Sigmoid colon (tissue), 7 donors: Measurements from ENCODE around the gene TDRD7. TPM values are rescaled to one million over a fixed set of nuclear protein-coding genes. Genes with fewer than 3 reads are reported as not detected.

Source experiments
- DNase-seq: peaks from one replicate; pipeline ENCODE4 v3.0.0-alpha.2; 2019
- H3K27ac ChIP-seq, 4 donors: fragments of 200-600 bp; sonication (generic); one replicate each; pipeline ENCODE4 v1.5.1; 2016 to 2019; ENCODE audit warnings: mild to moderate bottlenecking in 1 of 4
- H3K27me3 ChIP-seq, 3 donors: fragments of 200-600 bp; sonication (generic); one replicate each; pipeline ENCODE4 v1.5.1; 2019; ENCODE audit warnings: mild to moderate bottlenecking in 1 of 3
- H3K36me3 ChIP-seq, 4 donors: fragments of 200-600 bp; sonication (generic); one replicate each; pipeline ENCODE4 v1.5.1; 2016 to 2019
- H3K4me1 ChIP-seq, 4 donors: fragments of 200-600 bp; sonication (generic); one replicate each; pipeline ENCODE4 v1.5.1; 2017 to 2019
- H3K4me3 ChIP-seq, 4 donors: fragments of 200-600 bp; sonication (generic); one replicate each; pipeline ENCODE4 v1.5.1; 2017 to 2019; ENCODE audit warnings: mild to moderate bottlenecking in 2 of 4, moderate library complexity in 1 of 4
- H3K9me3 ChIP-seq, 4 donors: fragments of 200-600 bp in 3 of 4; sonication (generic) in 3 of 4; one replicate each; pipeline versions ENCODE4 v1.5.1 to v1.6.1; 2013 to 2019
- EP300 ChIP-seq, 4 donors: sonication (generic); formaldehyde crosslinking; IDR thresholded peaks; one replicate each; pipeline ENCODE4 v1.6.1; 2017; ENCODE audit warnings: antibody characterized with exemption in 4 of 4
- POLR2A ChIP-seq, 2 donors: fragments of 450-650 bp; IDR thresholded peaks; one replicate each; pipeline ENCODE4 v1.6.1; 2016; ENCODE audit warnings: antibody characterized with exemption in 2 of 2, mild to moderate bottlenecking in 2 of 2, moderate library complexity in 2 of 2
- POLR2AphosphoS5 ChIP-seq, 4 donors: sonication (generic); formaldehyde crosslinking; IDR thresholded peaks; one replicate each; pipeline ENCODE4 v1.6.1; 2017; ENCODE audit warnings: antibody characterized with exemption in 4 of 4
- WGBS, 2 donors: extraction: QIAGEN DNeasy Blood & Tissue Kit; methylation state at CpG; one replicate each; pipeline ENCODE4 v1.1.7; 2013; 5-methylcytosine and 5-hydroxymethylcytosine counted together
- intact Hi-C: fragments of 100-400 bp; cut with DNase I; formaldehyde crosslinking; loops from one replicate; pipeline ENCODE4 v1.15.1; 2023
- polyA plus RNA-seq, 3 donors: library from polyadenylated mRNA; stranded (reverse); fragments of 200-250 nt; gene quantifications; one replicate each; pipeline ENCODE4 v1.2.3, GENCODE V29; 2013
- total RNA-seq, 4 donors: library from RNA; depleted of rRNA; stranded (reverse); fragments of >200 nt; gene quantifications; one replicate each; pipeline ENCODE4 v1.1.0, GENCODE V29; 2016
- TF ChIP-seq, protein P1 (sequence below), 4 experiments: fragments of 450-650 bp in 3 of 4; fragments of 200-600 bp in 1 of 4; IDR thresholded peaks; one replicate each; pipeline ENCODE4 v1.5.1; 2016 to 2019; ENCODE audit warnings: antibody characterized with exemption in 4 of 4, mild to moderate bottlenecking in 3 of 4, moderate library complexity in 2 of 4
- donor health status: healthy with polysubstance abuse.
- donor health status: Bipolar disorder and iron deficiency.
- donor health status: healthy.

The TDRD7 gene
- total and polyA plus RNA-seq, 7 donors, result 10.5 to 25.7 (median 17.5) TPM

DNA sequence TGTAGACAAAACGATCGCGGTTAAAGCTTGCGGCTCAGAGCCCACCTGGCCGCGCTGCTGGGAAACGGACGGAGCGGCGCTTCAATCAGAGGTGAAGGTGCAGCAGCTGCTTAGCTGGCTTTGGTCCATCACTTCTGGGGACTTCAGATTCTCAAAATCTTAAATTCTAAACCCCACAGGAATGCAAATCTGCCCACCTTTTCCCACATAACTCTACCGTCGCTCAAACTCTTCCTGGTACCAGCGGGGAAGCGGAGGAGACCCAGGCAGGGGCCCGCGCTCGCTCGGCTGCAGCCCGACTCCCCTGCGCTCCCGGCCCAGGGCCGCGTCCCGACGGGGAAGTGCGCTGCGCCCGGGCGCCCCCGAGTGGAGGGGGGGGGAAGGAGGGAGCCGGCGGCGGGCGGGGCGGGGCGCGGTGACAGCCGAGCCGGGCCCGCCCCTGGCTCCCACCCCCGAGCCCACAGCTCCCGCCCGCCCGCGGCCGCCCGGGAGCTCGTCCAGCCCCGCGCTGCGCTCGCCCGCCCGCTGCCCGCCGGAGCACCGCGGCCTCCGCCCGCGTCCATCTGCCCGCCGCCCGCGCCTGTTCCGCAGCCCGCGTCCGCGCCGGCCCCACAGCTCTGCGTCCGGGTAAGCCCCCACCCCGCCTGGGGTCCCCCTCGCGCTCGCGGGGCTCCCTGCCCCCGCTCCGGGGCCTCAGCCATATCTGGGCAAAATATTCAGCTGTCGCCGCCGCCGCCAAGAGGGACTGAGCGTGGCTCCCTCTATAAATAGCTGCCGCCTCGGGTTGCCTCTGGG lies 89.5 kb downstream of the TDRD7 start, which contains the start of gene TMOD1:
TSS of gene TMOD1 (plus strand) at position 490 of the 795 bp plus-strand sequence. CDS start 22,523 bp downstream, outside the sequence.
- H3K4me1 ChIP-seq, result peaks cover 0 to 36% (median 34%) of the 10 kb centered on the region in 4 donors

DNA sequence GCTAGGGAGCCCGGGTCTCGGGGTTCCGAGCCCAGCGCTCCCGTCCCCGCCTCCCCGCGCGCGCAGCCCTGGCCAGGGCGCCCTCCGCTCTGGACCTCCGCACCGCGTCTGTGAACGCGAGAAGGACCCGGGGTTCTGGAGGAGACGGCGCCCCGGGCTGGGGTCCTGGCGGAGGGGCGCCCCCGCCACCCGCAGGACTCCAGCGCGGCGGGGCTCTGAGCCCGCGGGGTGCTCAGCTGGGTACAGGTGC lies 90.0 kb downstream of the TDRD7 start:
- 0 to 1% methylated on average over 30 of the region's 30 CpGs for WGBS, 2 donors
- TF ChIP-seq, protein P1, sequence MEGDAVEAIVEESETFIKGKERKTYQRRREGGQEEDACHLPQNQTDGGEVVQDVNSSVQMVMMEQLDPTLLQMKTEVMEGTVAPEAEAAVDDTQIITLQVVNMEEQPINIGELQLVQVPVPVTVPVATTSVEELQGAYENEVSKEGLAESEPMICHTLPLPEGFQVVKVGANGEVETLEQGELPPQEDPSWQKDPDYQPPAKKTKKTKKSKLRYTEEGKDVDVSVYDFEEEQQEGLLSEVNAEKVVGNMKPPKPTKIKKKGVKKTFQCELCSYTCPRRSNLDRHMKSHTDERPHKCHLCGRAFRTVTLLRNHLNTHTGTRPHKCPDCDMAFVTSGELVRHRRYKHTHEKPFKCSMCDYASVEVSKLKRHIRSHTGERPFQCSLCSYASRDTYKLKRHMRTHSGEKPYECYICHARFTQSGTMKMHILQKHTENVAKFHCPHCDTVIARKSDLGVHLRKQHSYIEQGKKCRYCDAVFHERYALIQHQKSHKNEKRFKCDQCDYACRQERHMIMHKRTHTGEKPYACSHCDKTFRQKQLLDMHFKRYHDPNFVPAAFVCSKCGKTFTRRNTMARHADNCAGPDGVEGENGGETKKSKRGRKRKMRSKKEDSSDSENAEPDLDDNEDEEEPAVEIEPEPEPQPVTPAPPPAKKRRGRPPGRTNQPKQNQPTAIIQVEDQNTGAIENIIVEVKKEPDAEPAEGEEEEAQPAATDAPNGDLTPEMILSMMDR (IDR thresholded peaks at IDR 0.05), result no peak
- TF ChIP-seq POLR2AphosphoS5 (IDR thresholded peaks at IDR 0.05) (peak in 2 of 4 donors; percentile 22 to 27), EP300 (IDR thresholded peaks at IDR 0.05) (no peak), POLR2A (IDR thresholded peaks at IDR 0.05) (no peak)
- H3K36me3 ChIP-seq, result peaks cover 0 to under 1% (median 0%) of the 10 kb centered on the region in 4 donors
- no peak for DNase-seq
- H3K4me3 ChIP-seq, result peak overlapping the region; percentile 78 to 96 (median 86)
- H3K27me3 ChIP-seq, result no peaks in the 10 kb centered on the region
- peak overlapping the region; percentile 84 to 92 (median 92) for H3K27ac ChIP-seq
- intact Hi-C loops, result loop anchor here (2.0 kb wide), 1 partner anchor 29 kb away; no protein-coding TSS in a partner anchor
- no peaks in the 10 kb centered on the region for H3K9me3 ChIP-seq
- H3K4me1 ChIP-seq, result peaks cover 0 to 36% (median 34%) of the 10 kb centered on the region in 4 donors

More for the DNA sequence above, 89.5 kb downstream of the TDRD7 start, which contains the start of gene TMOD1:
- WGBS, 2 donors, result 1% methylated on average over 83 to 86 of the region's 87 CpGs
- intact Hi-C loops, result loop anchor here (2.0 kb wide), 1 partner anchor 29 kb away; no protein-coding TSS in a partner anchor
- Histone ChIP-seq H3K27ac (peak within 1 kb of the TSS; percentile 84 to 92 (median 92)), H3K36me3 (peaks cover 0 to 6% (median 0%) of the 10 kb centered on the region in 4 donors), H3K9me3 (no peaks in the 10 kb centered on the region), H3K27me3 (no peaks in the 10 kb centered on the region), H3K4me3 (peak within 1 kb of the TSS; percentile 78 to 96 (median 86))
- DNase-seq, result peak; percentile 86
- no peak for TF ChIP-seq EP300 (IDR thresholded peaks at IDR 0.05)
- peak in 2 of 4 donors; percentile 7 to 34 for TF ChIP-seq POLR2AphosphoS5 (IDR thresholded peaks at IDR 0.05)
- TF ChIP-seq POLR2A (IDR thresholded peaks at IDR 0.05), result peak in 1 of 2 donors; percentile 35
- TF ChIP-seq, protein P1 (IDR thresholded peaks at IDR 0.05), result no peak

DNA sequence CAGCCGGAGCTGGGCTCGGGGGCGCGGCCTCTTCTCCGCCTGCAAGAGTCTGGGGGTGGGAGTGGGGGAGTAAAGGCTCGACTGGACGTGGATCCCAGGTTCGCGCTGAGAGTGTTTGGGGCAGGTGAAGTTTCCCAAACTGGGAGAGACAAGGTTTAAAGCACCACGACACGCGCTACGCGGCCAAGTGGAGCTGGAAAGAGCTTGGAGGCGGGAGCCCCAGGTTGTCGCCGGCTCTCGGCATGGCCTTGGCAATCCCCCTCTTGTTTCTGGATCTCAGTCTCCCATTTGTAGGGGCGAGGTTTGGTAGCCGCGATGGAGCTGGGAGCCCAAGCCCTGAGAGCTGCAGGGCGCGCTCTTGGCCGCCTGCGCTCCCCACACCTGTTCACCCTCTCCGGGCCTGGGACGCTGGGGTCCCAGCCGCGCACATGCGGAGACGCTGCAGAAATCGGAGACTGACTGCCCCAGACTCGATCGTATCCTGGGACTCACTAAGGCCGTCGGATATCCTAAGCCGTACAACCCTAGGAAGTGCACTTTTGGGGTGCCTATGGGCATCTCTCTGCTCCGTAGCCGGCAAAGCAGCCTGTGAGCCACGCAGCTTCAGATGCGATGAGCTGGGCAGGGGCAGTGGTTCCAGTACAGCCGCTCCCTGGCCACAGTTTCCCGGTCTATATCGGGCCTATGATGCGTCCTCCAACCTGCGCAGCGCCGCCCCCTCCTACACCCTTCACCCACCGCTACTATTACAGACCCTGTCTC lies 90.5 kb downstream of the TDRD7 start:
- Histone ChIP-seq H3K9me3 (no peaks in the 10 kb centered on the region), H3K36me3 (no peaks in the 10 kb centered on the region), H3K27ac (peak overlapping the region; percentile 84 to 92 (median 92)), H3K27me3 (no peaks in the 10 kb centered on the region), H3K4me1 (peaks cover 0 to 39% (median 37%) of the 10 kb centered on the region in 4 donors), H3K4me3 (peak overlapping the region; percentile 78 to 96 (median 86))
- WGBS, 2 donors, result 3 to 4% methylated on average over 49 of the region's 49 CpGs
- no peak for DNase-seq
- TF ChIP-seq POLR2AphosphoS5 (IDR thresholded peaks at IDR 0.05), result peak in 1 of 4 donors; percentile 19
- no peak for TF ChIP-seq EP300 (IDR thresholded peaks at IDR 0.05)
- TF ChIP-seq POLR2A (IDR thresholded peaks at IDR 0.05), result no peak
- intact Hi-C loops, result no loop called here

DNA sequence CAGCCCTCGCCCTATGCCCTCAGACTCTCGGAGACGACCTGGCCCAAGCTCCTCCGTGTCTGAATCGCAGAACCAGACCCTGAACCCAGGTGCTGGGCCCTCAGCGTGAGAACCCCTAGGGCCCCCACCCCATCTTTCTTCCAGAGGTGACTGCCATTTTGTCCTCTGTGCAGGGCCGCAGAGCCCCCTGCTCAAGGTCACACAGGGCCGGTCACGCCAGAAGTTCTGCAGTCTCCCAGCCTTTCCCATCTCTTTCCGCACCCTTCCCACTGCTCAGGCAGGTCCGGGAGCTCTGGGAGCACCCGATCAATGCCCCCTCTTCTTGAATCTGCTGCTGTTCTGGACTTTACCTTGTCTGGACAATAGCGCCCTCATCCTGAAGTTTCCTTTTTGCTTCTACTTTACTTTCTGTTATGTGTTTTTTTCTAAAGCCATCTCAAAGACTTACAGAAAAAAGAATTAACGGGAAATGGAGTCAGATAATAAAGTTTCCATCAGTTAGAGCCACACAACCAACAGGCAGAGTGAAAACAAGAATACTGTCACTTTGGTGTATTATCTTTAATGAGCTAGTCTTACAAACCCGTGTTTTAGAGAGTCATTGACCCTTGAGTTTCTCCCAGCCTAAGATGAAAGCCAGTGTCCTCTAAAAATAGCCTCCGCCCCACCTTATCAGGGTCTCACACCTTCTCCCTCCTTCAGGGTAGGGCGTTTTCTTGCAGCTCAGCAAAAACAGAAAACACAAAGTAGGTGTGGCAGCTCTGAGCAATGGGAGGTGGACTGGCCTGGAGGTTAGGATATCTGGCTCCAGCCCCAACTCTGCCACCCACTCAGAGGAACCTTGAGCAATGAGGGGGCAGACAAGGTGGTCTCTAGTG lies 91.3 kb downstream of the TDRD7 start:
- intact Hi-C loops, result no loop called here
- peak overlapping the region; percentile 78 to 96 (median 86) for H3K4me3 ChIP-seq
- peaks cover 0 to 41% (median 38%) of the 10 kb centered on the region in 4 donors for H3K4me1 ChIP-seq

More for the DNA sequence above, 91.3 kb downstream of the TDRD7 start:
- WGBS, 2 donors, result 18 to 37% methylated on average over 17 of the region's 17 CpGs
- no peak for DNase-seq
- Histone ChIP-seq H3K9me3 (no peaks in the 10 kb centered on the region), H3K27me3 (no peaks in the 10 kb centered on the region), H3K36me3 (no peaks in the 10 kb centered on the region), H3K27ac (peak overlapping the region; percentile 84 to 92 (median 92))
- TF ChIP-seq, protein P1 (IDR thresholded peaks at IDR 0.05), result no peak
- TF ChIP-seq EP300 (IDR thresholded peaks at IDR 0.05), result no peak
- no peak for TF ChIP-seq POLR2AphosphoS5 (IDR thresholded peaks at IDR 0.05)
- TF ChIP-seq POLR2A (IDR thresholded peaks at IDR 0.05), result no peak
